ENCODE measurements around the gene ACVR1B.
A peak's percentile ranks its signal among the peaks of the same experiment; 100 is the strongest.

ACVR1B gene

DNA sequence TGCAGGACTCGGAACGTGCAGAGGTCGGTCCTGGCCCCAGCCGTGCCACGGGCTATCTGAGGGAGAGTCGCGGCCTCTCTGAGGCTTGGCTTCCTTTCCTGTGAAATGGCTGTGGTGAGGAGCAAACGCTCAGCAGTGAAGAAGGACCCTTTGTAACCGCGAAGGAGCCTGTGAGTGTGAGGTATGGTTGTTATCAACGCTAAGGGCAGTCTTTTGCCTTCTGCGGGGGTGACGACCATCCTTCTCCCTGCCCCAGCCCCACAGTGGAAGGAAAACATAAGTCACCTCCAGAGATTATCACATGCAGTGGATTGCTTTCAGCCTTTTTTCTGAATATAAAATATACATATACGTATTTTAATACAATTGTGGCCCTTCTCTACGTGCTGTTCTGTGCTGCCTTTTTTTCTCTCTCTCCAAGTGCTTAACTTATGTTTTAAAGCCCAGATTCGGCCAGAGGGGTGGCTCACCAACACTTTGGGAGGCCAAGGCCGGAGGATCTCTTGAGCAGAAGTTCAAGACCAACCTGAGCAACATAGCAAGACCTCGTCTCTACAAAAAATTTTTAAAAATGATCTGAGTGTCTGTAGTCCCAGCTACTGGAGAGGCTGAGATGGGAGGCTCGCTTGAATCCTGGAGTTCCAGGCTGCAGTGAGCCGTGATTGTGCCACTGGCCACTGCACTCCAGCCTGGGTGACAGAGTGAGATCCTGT lies 72.6 kb downstream of the ACVR1B start:
- Histone ChIP-seq H3K36me3 (no peaks in the 10 kb centered on the region), H3K4me3 (peak overlapping the region; percentile 69), H4K20me1 (no peaks in the 10 kb centered on the region), H3K27me3 (no peaks in the 10 kb centered on the region), H3K4me1 (peaks cover 89% of the 10 kb centered on the region), H3K9me3 (no peaks in the 10 kb centered on the region), H3K9ac (peak overlapping the region; percentile 64), H3K4me2 (peak overlapping the region; percentile 96), H3K27ac (peak overlapping the region; percentile 78)
- TF ChIP-seq Cebpa-rat (IDR thresholded peaks at IDR 0.05) = no peak

DNA sequence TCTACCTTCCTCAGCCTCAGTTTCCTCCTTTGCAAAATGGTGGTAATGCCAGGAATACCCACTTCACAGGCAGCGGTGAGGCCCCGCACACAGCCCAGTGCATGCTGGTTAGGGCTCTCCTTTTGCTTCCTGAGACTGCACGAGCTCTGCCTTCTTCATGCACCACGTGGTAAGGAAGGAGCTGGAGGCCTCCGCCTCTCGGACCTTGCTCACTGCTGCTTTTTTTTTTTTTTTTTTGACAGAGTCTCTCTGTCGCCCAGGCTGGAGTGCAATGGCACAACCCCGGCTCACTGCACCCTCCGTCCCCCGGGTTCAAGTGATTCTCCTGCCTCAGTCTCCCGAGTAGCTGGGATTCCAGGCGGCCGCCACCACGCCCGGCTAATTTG lies 73.3 kb downstream of the ACVR1B start:
- no peaks in the 10 kb centered on the region for H4K20me1 ChIP-seq
- H3K27me3 ChIP-seq = no peaks in the 10 kb centered on the region
- TF ChIP-seq Cebpa-rat (IDR thresholded peaks at IDR 0.05) = no peak
- peak overlapping the region; percentile 78; the same call in 1 of the 2 replicates for H3K27ac ChIP-seq
- peak overlapping the region; percentile 96 for H3K4me2 ChIP-seq
- peak overlapping the region; percentile 63; the same call in 1 of the 2 replicates for H3K9ac ChIP-seq
- H3K36me3 ChIP-seq = no peaks in the 10 kb centered on the region
- H3K4me1 ChIP-seq = peaks cover 89% of the 10 kb centered on the region
- H3K9me3 ChIP-seq = no peaks in the 10 kb centered on the region
- no peak overlapping the region for H3K4me3 ChIP-seq

DNA sequence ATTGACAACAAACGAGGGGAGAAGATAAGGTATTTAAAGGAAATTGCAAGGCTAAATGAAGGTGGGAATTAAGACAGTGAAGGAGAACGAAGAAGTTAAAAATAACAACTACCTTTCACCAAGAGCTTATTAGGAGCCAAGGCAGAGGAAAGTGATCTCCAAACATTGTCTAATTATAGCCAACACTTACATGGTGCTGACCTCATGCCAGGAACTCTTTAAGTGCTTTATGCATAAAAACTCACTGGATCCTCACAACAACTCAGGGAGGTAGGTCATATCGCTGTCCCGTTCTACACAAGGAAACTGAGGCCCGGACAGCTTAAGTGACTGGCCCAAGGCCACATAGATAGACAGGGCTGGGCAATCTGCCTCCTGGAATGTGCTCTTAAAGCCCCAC lies 74.8 kb downstream of the ACVR1B start:
- TF ChIP-seq Cebpa-rat (IDR thresholded peaks at IDR 0.05) = no peak
- Histone ChIP-seq H3K4me1 (peaks cover 86% of the 10 kb centered on the region), H3K27ac (no peak overlapping the region), H4K20me1 (no peaks in the 10 kb centered on the region), H3K36me3 (no peaks in the 10 kb centered on the region), H3K9ac (no peak overlapping the region), H3K4me2 (peak overlapping the region; percentile 96), H3K4me3 (no peak overlapping the region), H3K27me3 (no peaks in the 10 kb centered on the region), H3K9me3 (no peaks in the 10 kb centered on the region)

GRCh38 chr12:52027085-52027843 lies 75.8 kb downstream of the ACVR1B start:
- Histone ChIP-seq H3K4me3 (no peak overlapping the region), H3K9ac (peak overlapping the region; percentile 45; the same call in 1 of the 2 replicates), H3K9me3 (no peaks in the 10 kb centered on the region), H3K36me3 (no peaks in the 10 kb centered on the region), H3K4me1 (peaks cover 82% of the 10 kb centered on the region), H3K27me3 (no peaks in the 10 kb centered on the region), H3K27ac (peak overlapping the region; percentile 18; the same call in 1 of the 2 replicates), H3K4me2 (peak overlapping the region; percentile 96; the same call in 1 of the 2 replicates), H4K20me1 (no peaks in the 10 kb centered on the region)
- no peak for TF ChIP-seq Cebpa-rat (IDR thresholded peaks at IDR 0.05)

- no peak overlapping the region for H3K4me3 ChIP-seq
- H3K36me3 ChIP-seq = no peaks in the 10 kb centered on the region
- H4K20me1 ChIP-seq = no peaks in the 10 kb centered on the region
- no peaks in the 10 kb centered on the region for H3K9me3 ChIP-seq
- no peak for TF ChIP-seq Cebpa-rat (IDR thresholded peaks at IDR 0.05)
- H3K4me2 ChIP-seq = peak overlapping the region; percentile 74
- H3K4me1 ChIP-seq = peaks cover 84% of the 10 kb centered on the region
- no peaks in the 10 kb centered on the region for H3K27me3 ChIP-seq
- H3K9ac ChIP-seq = 0 out of 2 replicates have a peak overlapping the region, but pooled peaks have one; percentile 29
- H3K27ac ChIP-seq = 0 out of 2 replicates have a peak overlapping the region, but pooled peaks have one; percentile 9
These were observed 78.2 kb downstream of the ACVR1B start for GRCh38 chr12:52029685-52030084.

GRCh38 chr12:52032446-52032803 lies 80.9 kb downstream of the ACVR1B start:
- peak overlapping the region; percentile 4; the same call in 1 of the 2 replicates for H3K9ac ChIP-seq
- TF ChIP-seq Cebpa-rat (IDR thresholded peaks at IDR 0.05) = no peak
- H3K27ac ChIP-seq = 0 out of 2 replicates have a peak overlapping the region, but pooled peaks have one; percentile 0

DNA sequence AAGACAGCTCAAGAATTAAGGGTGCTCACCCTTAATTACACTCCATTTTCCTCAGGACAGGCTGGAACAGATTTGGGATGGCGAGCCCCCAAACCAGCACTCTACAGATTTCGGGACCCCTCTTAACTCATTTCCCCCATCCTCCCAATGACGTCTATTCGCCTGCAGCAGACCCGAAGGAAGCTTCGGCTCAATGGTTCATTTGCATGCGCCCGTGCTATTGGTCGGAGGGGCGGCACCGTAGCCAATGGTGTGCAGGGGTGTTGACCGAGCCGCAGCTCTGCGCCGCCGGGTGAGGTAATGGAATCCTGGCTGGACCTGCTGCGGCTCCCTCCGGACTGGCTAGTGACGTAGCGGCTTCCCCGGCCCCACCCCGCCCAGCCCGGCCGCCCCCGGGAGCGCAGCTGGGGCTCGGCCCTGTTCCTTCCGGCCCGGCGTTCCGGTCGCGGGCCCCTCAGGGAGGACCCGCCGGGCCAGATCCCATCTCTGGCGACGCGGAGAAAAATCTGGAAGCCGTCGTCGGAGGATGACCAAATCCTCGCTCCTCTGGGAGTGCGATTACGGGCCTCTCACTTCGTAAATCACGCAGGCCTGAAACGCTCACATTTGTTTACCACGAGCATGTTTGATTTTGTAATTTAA lies 81.4 kb downstream of the ACVR1B start:
- H3K4me3 ChIP-seq = peak overlapping the region; percentile 60
- H3K36me3 ChIP-seq = no peaks in the 10 kb centered on the region
- no peak for TF ChIP-seq Cebpa-rat (IDR thresholded peaks at IDR 0.05)
- no peaks in the 10 kb centered on the region for H3K27me3 ChIP-seq
- peak overlapping the region; percentile 97 for H3K4me2 ChIP-seq
- peak overlapping the region; percentile 76 for H3K27ac ChIP-seq
- H3K9me3 ChIP-seq = no peaks in the 10 kb centered on the region
- no peaks in the 10 kb centered on the region for H4K20me1 ChIP-seq
- H3K4me1 ChIP-seq = peaks cover 74% of the 10 kb centered on the region
- peak overlapping the region; percentile 71; the same call in 1 of the 2 replicates for H3K9ac ChIP-seq

More at GRCh38 chr12:52032446-52032803, 80.9 kb downstream of the ACVR1B start:
- no peaks in the 10 kb centered on the region for H4K20me1 ChIP-seq
- 0 out of 2 replicates have a peak overlapping the region, but pooled peaks have one; percentile 11 for H3K4me3 ChIP-seq
- H3K4me1 ChIP-seq = peaks cover 78% of the 10 kb centered on the region
- no peaks in the 10 kb centered on the region for H3K27me3 ChIP-seq
- peak overlapping the region; percentile 97 for H3K4me2 ChIP-seq
- no peaks in the 10 kb centered on the region for H3K9me3 ChIP-seq
- H3K36me3 ChIP-seq = no peaks in the 10 kb centered on the region

- Histone ChIP-seq H3K9me3 (no peaks in the 10 kb centered on the region), H3K27me3 (no peaks in the 10 kb centered on the region), H3K4me1 (peaks cover 80% of the 10 kb centered on the region), H3K27ac (peak overlapping the region; percentile 76), H3K36me3 (no peaks in the 10 kb centered on the region), H4K20me1 (peaks cover 5% of the 10 kb centered on the region), H3K9ac (peak overlapping the region; percentile 71; the same call in 1 of the 2 replicates), H3K4me3 (peak overlapping the region; percentile 60), H3K4me2 (peak overlapping the region; percentile 97)
- TF ChIP-seq Cebpa-rat (IDR thresholded peaks at IDR 0.05) = no peak
These were observed 82.1 kb downstream of the ACVR1B start for GRCh38 chr12:52033446-52034140.

GRCh38 chr12:52035190-52035589 lies 83.7 kb downstream of the ACVR1B start:
- Histone ChIP-seq H3K36me3 (no peaks in the 10 kb centered on the region), H4K20me1 (peaks cover 21% of the 10 kb centered on the region), H3K9ac (no peak overlapping the region), H3K27ac (no peak overlapping the region), H3K4me2 (peak overlapping the region; percentile 97), H3K4me3 (no peak overlapping the region), H3K4me1 (peaks cover 81% of the 10 kb centered on the region), H3K27me3 (no peaks in the 10 kb centered on the region), H3K9me3 (no peaks in the 10 kb centered on the region)
- no peak for TF ChIP-seq Cebpa-rat (IDR thresholded peaks at IDR 0.05)
